GM10266 (cell line): ENCODE data around the gene B3GLCT.
"Not testable (repeated sequence)": the region's sequence is repeated elsewhere in the genome, so short reads cannot be mapped to it uniquely, and the experiment has no call there.

Source experiments
- DNase-seq: peaks from one replicate; pipeline ENCODE4 v3.0.0; 2012; ENCODE audit errors: extremely low spot score
- TF ChIP-seq, protein P1 (sequence below): IDR thresholded peaks from 2 replicates; pipeline ENCODE4 v1.5.1; 2012; ENCODE audit warnings: mild to moderate bottlenecking, low read depth; ENCODE audit not compliant: control insufficient read depth, insufficient read depth; ENCODE audit errors: missing control alignments

Gene B3GLCT

DNA sequence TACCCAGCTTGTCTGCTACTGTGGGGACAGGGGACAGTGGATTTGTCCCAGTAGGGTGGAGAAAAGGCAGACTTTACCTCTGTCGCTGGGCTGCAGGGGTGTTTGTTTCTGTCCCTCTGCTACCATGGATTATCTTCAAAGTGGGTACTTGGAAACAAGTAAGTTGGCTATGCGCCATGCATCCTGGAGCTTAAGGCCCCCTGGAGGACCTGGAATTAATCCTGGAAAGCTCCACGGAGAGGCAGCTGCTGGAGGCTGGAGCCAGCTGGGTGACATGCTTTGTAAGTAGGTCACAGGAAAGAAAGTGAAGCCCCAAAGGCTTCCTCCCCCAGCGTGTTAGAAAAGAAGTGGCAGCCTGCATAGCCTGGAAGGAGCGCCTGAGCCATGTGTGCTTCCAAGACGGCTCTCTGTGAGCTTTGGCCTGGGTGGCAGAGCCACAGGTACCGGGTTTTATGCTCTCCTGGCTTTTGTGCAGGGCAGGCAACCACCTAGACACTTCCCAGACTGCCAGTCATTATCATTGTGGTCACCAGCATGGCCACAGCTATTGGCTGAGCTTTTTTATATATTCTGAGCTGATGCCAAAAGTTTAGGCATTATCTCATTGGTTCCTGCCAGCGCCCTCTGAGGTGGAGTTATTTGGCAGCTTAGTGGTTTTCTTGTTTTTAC, 9.5 kb downstream of the B3GLCT start:
- TF ChIP-seq, protein P1, sequence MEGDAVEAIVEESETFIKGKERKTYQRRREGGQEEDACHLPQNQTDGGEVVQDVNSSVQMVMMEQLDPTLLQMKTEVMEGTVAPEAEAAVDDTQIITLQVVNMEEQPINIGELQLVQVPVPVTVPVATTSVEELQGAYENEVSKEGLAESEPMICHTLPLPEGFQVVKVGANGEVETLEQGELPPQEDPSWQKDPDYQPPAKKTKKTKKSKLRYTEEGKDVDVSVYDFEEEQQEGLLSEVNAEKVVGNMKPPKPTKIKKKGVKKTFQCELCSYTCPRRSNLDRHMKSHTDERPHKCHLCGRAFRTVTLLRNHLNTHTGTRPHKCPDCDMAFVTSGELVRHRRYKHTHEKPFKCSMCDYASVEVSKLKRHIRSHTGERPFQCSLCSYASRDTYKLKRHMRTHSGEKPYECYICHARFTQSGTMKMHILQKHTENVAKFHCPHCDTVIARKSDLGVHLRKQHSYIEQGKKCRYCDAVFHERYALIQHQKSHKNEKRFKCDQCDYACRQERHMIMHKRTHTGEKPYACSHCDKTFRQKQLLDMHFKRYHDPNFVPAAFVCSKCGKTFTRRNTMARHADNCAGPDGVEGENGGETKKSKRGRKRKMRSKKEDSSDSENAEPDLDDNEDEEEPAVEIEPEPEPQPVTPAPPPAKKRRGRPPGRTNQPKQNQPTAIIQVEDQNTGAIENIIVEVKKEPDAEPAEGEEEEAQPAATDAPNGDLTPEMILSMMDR, result no peak
- DNase-seq, result no peak

DNA sequence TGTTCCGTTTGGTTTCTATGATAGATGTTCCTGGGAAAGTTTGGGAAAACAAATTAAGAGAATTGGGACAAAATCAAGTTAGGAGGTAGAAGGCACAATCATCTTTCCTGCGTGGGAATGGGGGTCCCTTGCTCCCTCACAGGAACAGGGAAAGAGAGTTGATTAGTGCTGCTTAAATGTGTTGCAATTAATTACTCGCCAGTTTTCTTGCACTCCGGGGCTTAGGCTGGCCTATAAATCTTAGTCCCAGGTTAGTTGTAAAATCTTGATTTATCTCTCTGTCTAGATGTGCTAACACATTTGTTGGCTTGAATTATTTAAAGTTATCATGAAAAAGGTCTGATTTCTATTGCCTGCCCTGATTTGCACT, 10.1 kb downstream of the B3GLCT start:
- TF ChIP-seq, protein P1, result no peak
- DNase-seq, result no peak

DNA sequence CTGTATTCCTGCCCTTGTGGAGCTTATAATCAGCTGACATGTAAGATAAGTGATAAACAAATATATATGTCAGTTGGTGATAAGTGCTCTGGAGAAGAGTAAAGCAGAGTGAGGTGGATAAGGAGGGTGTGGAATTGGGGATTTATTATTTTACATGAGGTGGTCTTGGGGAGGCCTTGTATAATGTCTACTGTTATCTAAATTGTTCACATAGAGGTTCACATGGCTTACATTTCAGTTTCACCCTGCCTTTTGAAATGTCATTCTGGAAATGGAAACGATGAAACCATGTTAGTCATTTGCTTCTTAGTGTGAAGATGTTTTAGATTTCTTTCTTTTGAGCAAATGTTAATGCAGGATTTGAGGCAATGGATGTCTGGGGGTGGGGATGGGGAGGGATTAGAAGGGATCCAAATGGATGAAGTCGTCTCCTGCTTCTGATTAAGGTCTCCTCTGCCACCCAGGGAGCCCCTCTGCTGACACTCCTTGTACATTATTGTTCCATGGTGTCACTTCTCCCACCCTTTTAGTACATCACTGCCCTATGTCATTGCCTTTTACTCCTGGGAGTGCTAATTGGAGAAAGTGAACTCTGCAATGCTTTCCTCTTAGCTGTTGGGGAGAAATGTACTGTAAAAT, 14.0 kb downstream of the B3GLCT start:
- TF ChIP-seq, protein P1, result no peak
- no peak for DNase-seq

DNA sequence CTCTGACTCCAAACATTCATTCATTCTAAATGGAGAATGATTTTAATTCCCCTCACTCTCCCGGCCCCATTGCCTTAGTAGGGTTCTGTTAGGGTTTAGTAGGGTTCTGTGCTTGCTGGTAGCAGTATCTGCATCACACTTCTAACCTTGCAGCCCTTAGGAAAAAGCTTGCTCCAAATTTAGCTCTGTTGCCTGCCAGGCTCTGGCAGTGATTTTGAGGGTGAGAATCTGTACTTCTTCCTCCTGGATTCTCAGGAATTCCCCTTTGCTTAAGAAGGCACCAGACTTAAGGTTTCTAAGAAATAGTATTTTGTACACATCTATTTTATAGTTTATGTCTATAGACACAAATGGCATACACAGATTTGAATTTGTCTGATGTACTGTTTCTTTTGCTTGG, 14.7 kb downstream of the B3GLCT start:
- TF ChIP-seq, protein P1, result no peak
- DNase-seq, result no peak

DNA sequence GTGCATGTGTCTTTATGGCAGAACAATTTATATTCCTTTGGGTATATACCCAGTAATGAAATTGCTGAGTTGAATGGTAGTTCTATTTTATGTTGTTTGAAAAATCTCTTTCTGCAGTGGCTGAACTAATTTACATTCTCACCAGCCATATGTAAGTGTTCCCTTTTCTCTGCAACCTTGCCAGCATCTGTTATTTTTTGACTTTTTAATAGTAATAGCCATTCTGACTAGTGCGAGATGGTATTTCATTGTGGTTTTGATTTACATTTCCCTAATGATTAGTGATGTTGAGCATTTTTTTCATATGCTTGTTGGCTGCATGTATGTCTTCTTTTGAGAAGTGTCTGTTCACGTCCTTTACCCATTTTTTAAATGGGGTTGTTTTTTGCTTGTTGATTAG, 17.1 kb downstream of the B3GLCT start:
- not testable (repeated sequence) for DNase-seq

DNA sequence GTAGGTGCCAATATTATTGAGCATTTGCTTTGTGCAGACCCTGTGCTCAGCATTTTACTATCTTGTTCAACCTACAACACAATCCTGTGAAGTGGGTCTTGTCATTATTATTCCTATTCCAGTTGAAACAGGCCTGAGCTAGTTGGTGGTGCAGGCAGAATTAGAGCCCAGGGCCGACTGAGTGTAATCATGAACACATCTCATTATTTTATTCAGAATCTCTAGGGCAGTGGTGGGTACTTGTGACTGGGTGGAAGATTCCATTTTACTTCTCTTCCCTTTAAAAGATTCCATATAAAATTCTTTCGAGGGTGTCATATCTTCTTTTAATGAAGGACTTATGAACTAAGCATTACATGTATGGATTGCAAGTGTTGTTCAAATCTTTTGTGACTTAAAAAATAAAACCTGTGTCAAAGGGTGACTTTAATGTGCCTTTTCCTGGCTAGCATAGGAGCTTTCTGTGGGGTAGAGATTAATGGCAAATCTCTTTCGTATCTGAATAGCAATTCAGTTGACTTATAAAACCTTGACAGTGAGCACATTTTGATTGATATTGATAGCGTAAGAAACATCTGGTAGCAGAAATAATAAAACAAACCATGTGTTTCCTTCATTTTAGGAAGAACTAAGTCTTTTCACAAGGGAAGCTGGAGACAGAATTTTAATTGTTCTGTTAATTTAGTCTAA, 20.3 kb downstream of the B3GLCT start:
- no peak for DNase-seq
- TF ChIP-seq, protein P1, result no peak

DNA sequence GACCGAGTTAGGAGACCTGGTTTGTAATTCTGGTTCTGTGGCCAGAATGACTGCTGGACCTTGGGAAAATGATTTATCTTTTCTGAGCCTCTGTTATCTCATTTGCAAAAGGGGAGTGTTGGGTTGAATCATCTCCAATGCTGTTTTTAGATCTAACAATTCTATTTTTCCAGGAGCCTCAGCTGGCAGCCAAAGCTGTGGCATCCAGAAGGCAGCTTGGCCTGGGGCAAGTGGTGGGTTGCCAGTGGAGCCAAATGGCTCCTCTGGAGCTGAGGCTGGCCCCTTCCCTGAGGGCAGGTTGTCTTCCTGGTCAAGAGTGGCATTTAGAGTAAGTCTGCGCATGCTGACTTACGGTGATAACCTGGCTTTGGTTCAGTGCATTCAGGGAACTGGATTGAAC, 21.3 kb downstream of the B3GLCT start:
- TF ChIP-seq, protein P1, result no peak
- no peak for DNase-seq
